ENCODE measurements around the gene RBM34. TPM values are rescaled to one million over a fixed set of nuclear protein-coding genes. Genes with fewer than 3 reads are reported as not detected.

Gene RBM34
- total RNA-seq, 1 experiment from 2014 or later: 104 TPM

GRCh38 chr1:235108876-235109275 is 52.2 kb downstream of the RBM34 start:
- DNase-seq (ENCODE audit: low read depth, low spot score): no peak
- no peak for TF ChIP-seq SIN3A (IDR thresholded peaks at IDR 0.05; ENCODE audit: borderline replicate concordance, insufficient read depth, low read depth, low read length)
- no peak for TF ChIP-seq TCF7L2 (IDR thresholded peaks at IDR 0.05; ENCODE audit: low read depth, low read length)
- no peak for TF ChIP-seq REST (IDR thresholded peaks at IDR 0.05; ENCODE audit: insufficient read depth in 1 of 2, low read depth in 2 of 2, low read length in 1 of 2)
- TF ChIP-seq CTCF (IDR thresholded peaks at IDR 0.05): no peak
- no peak for TF ChIP-seq POLR2AphosphoS5 (IDR thresholded peaks at IDR 0.05; ENCODE audit: low read depth, low read length)
- no TSS peak for BruUV-seq (replicated peaks)
- H3K36me3 ChIP-seq (ENCODE audit: control insufficient read depth, insufficient read depth, low read length): peaks cover 38% of the 10 kb centered on the region
- no peak overlapping the region for H3K27ac ChIP-seq (ENCODE audit: low read length)
- H3K27me3 ChIP-seq (ENCODE audit: control insufficient read depth, insufficient read depth, low read length): no peaks in the 10 kb centered on the region
- intact Hi-C loops (cut with micrococcal nuclease; ENCODE audit: unreplicated experiment): no loop called here
- ATAC-seq: no peak
- in situ Hi-C loops (cut with HindIII; ENCODE audit: low pct_unique_long_range_greater_than_20kb, low sequenced_read_pairs): no loop called here
- no peak overlapping the region for H3K4me3 ChIP-seq (ENCODE audit: low read depth in 2 of 2, low read length in 2 of 2)
- ChIA-PET POLR2A (interaction anchor here (0.5 kb wide), 1 partner anchor 229 kb away, joined by 3 read pairs; no protein-coding TSS in a partner anchor), CTCF (interaction anchor here (0.7 kb wide), 1 partner anchor 315 kb away, joined by 4 read pairs; no protein-coding TSS in a partner anchor)
- H3K9me3 ChIP-seq (ENCODE audit: control insufficient read depth, insufficient read depth, low read depth, low read length): no peaks in the 10 kb centered on the region
- peaks cover 24% of the 10 kb centered on the region for H3K4me1 ChIP-seq (ENCODE audit: control insufficient read depth, insufficient read depth, low read length)

GRCh38 chr1:235108185-235108593 is 52.9 kb downstream of the RBM34 start:
- in situ Hi-C loops (cut with HindIII; ENCODE audit: low pct_unique_long_range_greater_than_20kb, low sequenced_read_pairs) (no loop called here), intact Hi-C loops (cut with micrococcal nuclease; ENCODE audit: unreplicated experiment) (no loop called here)
- ChIA-PET CTCF (no interaction called here), POLR2A (interaction anchor here (0.6 kb wide), 1 partner anchor 124 kb away, joined by 3 read pairs; no protein-coding TSS in a partner anchor)
- DNase-seq (ENCODE audit: low read depth, low spot score) (no peak), ATAC-seq (no peak)
- peaks cover 32% of the 10 kb centered on the region for H3K36me3 ChIP-seq (ENCODE audit: control insufficient read depth, insufficient read depth, low read length)
- no peak overlapping the region for H3K27ac ChIP-seq (ENCODE audit: low read length)
- TF ChIP-seq SIN3A (IDR thresholded peaks at IDR 0.05; ENCODE audit: borderline replicate concordance, insufficient read depth, low read depth, low read length) (no peak), POLR2AphosphoS5 (IDR thresholded peaks at IDR 0.05; ENCODE audit: low read depth, low read length) (no peak; the same call in 1 of the 2 replicates), TCF7L2 (IDR thresholded peaks at IDR 0.05; ENCODE audit: low read depth, low read length) (no peak), CTCF (IDR thresholded peaks at IDR 0.05) (no peak), REST (IDR thresholded peaks at IDR 0.05; ENCODE audit: insufficient read depth in 1 of 2, low read depth in 2 of 2, low read length in 1 of 2) (no peak)
- H3K4me1 ChIP-seq (ENCODE audit: control insufficient read depth, insufficient read depth, low read length): peaks cover 26% of the 10 kb centered on the region
- no peaks in the 10 kb centered on the region for H3K9me3 ChIP-seq (ENCODE audit: control insufficient read depth, insufficient read depth, low read depth, low read length)
- no TSS peak for BruUV-seq (replicated peaks)
- no peaks in the 10 kb centered on the region for H3K27me3 ChIP-seq (ENCODE audit: control insufficient read depth, insufficient read depth, low read length)
- H3K4me3 ChIP-seq (ENCODE audit: low read depth in 2 of 2, low read length in 2 of 2): no peak overlapping the region

Data from Panc1 (cell line).